T-helper 1 cell treated with Interleukin-12 subunit alpha and Interleukin-12 subunit beta and Interleukin-4 antibody, amounts not matched to agents 30 ng/mL and 1 ng/mL, for 36 hours (primary cell): Measurements from ENCODE around the gene LAP3. TPM values are rescaled to one million over a fixed set of nuclear protein-coding genes. Genes with fewer than 3 reads are reported as not detected.
"Not testable (repeated sequence)": the region's sequence is repeated elsewhere in the genome, so short reads cannot be mapped to it uniquely, and the experiment has no call there.

Experiments used
- intact Hi-C: fragments of 100-400 bp; cut with micrococcal nuclease; formaldehyde crosslinking; loops from one replicate; pipeline ENCODE4 v1.15.1; 2024
- total RNA-seq: library from RNA; stranded (reverse); gene quantifications from 2 replicates; pipeline ENCODE4 v1.2.3, GENCODE V29; 2022

The LAP3 gene
- total RNA-seq = 139 and 141 TPM in 2 replicates

- intact Hi-C loops = loop anchor here (1.0 to 5.0 kb wide), 8 partner anchors 28 to 1896 kb away; partner anchors contain the start of genes DCAF16, FAM200B, LCORL and MED28
Observed at GRCh38 chr4:17576932-17577664, at the start of gene LAP3. Gene LAP3 (plus strand): TSS chr4:17577198. CDS start chr4:17577466, 268 bp downstream.

- intact Hi-C loops = no loop called here
Observed at GRCh38 chr4:17528551-17529165, 48.3 kb upstream of the LAP3 start.

GRCh38 chr4:17531538-17532285, 45.3 kb upstream of the LAP3 start:
- intact Hi-C loops = no loop called here

GRCh38 chr4:17534705-17535104, 42.3 kb upstream of the LAP3 start:
- intact Hi-C loops = no loop called here

GRCh38 chr4:17535242-17535641, 41.8 kb upstream of the LAP3 start:
- intact Hi-C loops = no loop called here

- intact Hi-C loops = no loop called here
Observed at GRCh38 chr4:17535906-17536305, 41.1 kb upstream of the LAP3 start.

GRCh38 chr4:17537060-17537459, 39.9 kb upstream of the LAP3 start:
- intact Hi-C loops = not testable (repeated sequence)

GRCh38 chr4:17544205-17544604, 32.8 kb upstream of the LAP3 start:
- intact Hi-C loops = no loop called here

- intact Hi-C loops = no loop called here
Observed at GRCh38 chr4:17544831-17545234, 32.2 kb upstream of the LAP3 start.

GRCh38 chr4:17545374-17546140, 31.4 kb upstream of the LAP3 start:
- intact Hi-C loops = no loop called here

GRCh38 chr4:17546222-17546621, 30.8 kb upstream of the LAP3 start:
- intact Hi-C loops = no loop called here

- intact Hi-C loops = no loop called here
Observed at GRCh38 chr4:17546678-17547077, 30.3 kb upstream of the LAP3 start.

- intact Hi-C loops = no loop called here
Observed at GRCh38 chr4:17550549-17550948, 26.4 kb upstream of the LAP3 start.

GRCh38 chr4:17552427-17552826, 24.6 kb upstream of the LAP3 start:
- intact Hi-C loops = no loop called here

GRCh38 chr4:17554568-17554967, 22.4 kb upstream of the LAP3 start:
- intact Hi-C loops = no loop called here

GRCh38 chr4:17556498-17556897, 20.5 kb upstream of the LAP3 start:
- intact Hi-C loops = no loop called here

- intact Hi-C loops = no loop called here
Observed at GRCh38 chr4:17557880-17558279, 19.1 kb upstream of the LAP3 start.

- intact Hi-C loops = no loop called here
Observed at GRCh38 chr4:17558941-17559708, 17.9 kb upstream of the LAP3 start.

GRCh38 chr4:17559709-17560048, 17.3 kb upstream of the LAP3 start:
- intact Hi-C loops = no loop called here

- intact Hi-C loops = no loop called here
Observed at GRCh38 chr4:17560065-17560673, 16.8 kb upstream of the LAP3 start.
